ENCODE results near the gene BAHCC1. TPM values are rescaled to one million over a fixed set of nuclear protein-coding genes. Genes with fewer than 3 reads are reported as not detected.

BAHCC1 gene
- total RNA-seq, 2 donors from 2014 or later: 12.5 to 26.3 TPM

DNA sequence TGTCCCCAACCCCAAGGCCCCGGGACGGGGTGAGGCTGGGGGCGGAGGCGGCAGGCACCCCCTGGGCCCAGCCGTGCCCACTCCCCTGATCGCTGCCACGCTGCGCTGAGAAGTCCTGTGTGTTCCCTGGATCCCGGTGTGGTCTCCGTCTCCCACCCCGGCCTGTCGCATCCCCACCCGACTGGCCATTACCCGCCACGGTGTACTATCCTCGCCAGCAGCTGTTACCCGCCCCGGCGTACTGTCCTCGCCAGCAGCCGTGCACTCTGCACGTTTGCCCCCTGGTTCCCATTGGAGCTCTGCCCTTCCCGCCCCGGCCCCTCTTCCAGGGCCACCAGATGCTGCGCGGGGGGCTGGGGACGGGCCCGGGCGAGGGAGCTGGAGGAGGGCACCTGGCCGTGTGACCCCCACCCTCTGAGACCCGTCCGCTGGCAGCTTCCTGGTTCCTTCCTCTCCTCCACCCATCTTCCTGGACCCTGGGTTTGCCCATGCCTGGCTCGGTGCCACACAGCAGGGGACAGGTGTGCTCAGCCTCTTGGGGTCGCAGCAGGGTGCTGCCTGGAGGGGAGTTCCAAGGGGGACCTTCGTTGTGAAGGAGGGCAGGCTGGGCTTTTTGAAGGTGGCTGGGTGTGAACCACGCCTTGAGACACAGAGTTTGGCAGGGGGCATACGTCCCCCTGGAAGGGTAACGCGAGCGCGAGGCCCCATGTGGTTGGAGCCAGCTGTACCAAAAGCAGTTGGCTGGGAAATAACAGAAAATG is 19.7 kb downstream of the BAHCC1 start:
- Histone ChIP-seq H3K9me3 (no peaks in the 10 kb centered on the region), H3K27me3 (no peaks in the 10 kb centered on the region), H3K4me1 (peaks cover 7% of the 10 kb centered on the region), H3K27ac (no peak overlapping the region), H3K4me3 (no peak overlapping the region), H3K9ac (ENCODE audit: low read depth in 2 of 2, low read length in 2 of 2) (no peak overlapping the region), H3K36me3 (no peaks in the 10 kb centered on the region)
- TF ChIP-seq, protein P1, sequence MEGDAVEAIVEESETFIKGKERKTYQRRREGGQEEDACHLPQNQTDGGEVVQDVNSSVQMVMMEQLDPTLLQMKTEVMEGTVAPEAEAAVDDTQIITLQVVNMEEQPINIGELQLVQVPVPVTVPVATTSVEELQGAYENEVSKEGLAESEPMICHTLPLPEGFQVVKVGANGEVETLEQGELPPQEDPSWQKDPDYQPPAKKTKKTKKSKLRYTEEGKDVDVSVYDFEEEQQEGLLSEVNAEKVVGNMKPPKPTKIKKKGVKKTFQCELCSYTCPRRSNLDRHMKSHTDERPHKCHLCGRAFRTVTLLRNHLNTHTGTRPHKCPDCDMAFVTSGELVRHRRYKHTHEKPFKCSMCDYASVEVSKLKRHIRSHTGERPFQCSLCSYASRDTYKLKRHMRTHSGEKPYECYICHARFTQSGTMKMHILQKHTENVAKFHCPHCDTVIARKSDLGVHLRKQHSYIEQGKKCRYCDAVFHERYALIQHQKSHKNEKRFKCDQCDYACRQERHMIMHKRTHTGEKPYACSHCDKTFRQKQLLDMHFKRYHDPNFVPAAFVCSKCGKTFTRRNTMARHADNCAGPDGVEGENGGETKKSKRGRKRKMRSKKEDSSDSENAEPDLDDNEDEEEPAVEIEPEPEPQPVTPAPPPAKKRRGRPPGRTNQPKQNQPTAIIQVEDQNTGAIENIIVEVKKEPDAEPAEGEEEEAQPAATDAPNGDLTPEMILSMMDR (IDR thresholded peaks at IDR 0.05): no peak
- intact Hi-C loops (cut with DNase I): no loop called here
- DNase-seq: no peak

- H3K9me3 ChIP-seq: no peaks in the 10 kb centered on the region
- no peaks in the 10 kb centered on the region for H3K27me3 ChIP-seq
- H3K4me1 ChIP-seq: peaks cover 12% of the 10 kb centered on the region
- no peak for DNase-seq
- intact Hi-C loops (cut with DNase I): no loop called here
- no peak overlapping the region for H3K4me3 ChIP-seq
- no peaks in the 10 kb centered on the region for H3K36me3 ChIP-seq
- H3K9ac ChIP-seq (ENCODE audit: low read depth in 2 of 2, low read length in 2 of 2): no peak overlapping the region
- H3K27ac ChIP-seq: no peak overlapping the region
- TF ChIP-seq, protein P1 (IDR thresholded peaks at IDR 0.05): no peak
These were observed 20.4 kb downstream of the BAHCC1 start for GRCh38 chr17:81415681-81416080.

- intact Hi-C loops (cut with DNase I): no loop called here
- H3K27ac ChIP-seq: no peak overlapping the region
These were observed 21.4 kb downstream of the BAHCC1 start for GRCh38 chr17:81416612-81417011.

GRCh38 chr17:81417049-81417878 is 22.0 kb downstream of the BAHCC1 start:
- TF ChIP-seq, protein P1 (IDR thresholded peaks at IDR 0.05): no peak
- peak overlapping the region in 1 of 2 donors; percentile 5 for H3K9ac ChIP-seq (ENCODE audit: low read depth in 2 of 2, low read length in 2 of 2)
- no peaks in the 10 kb centered on the region for H3K36me3 ChIP-seq
- H3K4me1 ChIP-seq: peaks cover 12% of the 10 kb centered on the region
- intact Hi-C loops (cut with DNase I): no loop called here
- peak overlapping the region; percentile 55 for H3K27ac ChIP-seq
- no peaks in the 10 kb centered on the region for H3K9me3 ChIP-seq
- H3K27me3 ChIP-seq: no peaks in the 10 kb centered on the region
- no peak overlapping the region for H3K4me3 ChIP-seq
- peak; percentile 20 for DNase-seq

More at GRCh38 chr17:81416612-81417011, 21.4 kb downstream of the BAHCC1 start:
- H3K9me3 ChIP-seq: no peaks in the 10 kb centered on the region
- H3K9ac ChIP-seq (ENCODE audit: low read depth in 2 of 2, low read length in 2 of 2): peak overlapping the region; percentile 5 to 24
- no peaks in the 10 kb centered on the region for H3K27me3 ChIP-seq
- no peak overlapping the region for H3K4me3 ChIP-seq
- TF ChIP-seq, protein P1 (IDR thresholded peaks at IDR 0.05): no peak
- H3K4me1 ChIP-seq: peaks cover 12% of the 10 kb centered on the region
- DNase-seq: peak; percentile 24
- no peaks in the 10 kb centered on the region for H3K36me3 ChIP-seq

DNA sequence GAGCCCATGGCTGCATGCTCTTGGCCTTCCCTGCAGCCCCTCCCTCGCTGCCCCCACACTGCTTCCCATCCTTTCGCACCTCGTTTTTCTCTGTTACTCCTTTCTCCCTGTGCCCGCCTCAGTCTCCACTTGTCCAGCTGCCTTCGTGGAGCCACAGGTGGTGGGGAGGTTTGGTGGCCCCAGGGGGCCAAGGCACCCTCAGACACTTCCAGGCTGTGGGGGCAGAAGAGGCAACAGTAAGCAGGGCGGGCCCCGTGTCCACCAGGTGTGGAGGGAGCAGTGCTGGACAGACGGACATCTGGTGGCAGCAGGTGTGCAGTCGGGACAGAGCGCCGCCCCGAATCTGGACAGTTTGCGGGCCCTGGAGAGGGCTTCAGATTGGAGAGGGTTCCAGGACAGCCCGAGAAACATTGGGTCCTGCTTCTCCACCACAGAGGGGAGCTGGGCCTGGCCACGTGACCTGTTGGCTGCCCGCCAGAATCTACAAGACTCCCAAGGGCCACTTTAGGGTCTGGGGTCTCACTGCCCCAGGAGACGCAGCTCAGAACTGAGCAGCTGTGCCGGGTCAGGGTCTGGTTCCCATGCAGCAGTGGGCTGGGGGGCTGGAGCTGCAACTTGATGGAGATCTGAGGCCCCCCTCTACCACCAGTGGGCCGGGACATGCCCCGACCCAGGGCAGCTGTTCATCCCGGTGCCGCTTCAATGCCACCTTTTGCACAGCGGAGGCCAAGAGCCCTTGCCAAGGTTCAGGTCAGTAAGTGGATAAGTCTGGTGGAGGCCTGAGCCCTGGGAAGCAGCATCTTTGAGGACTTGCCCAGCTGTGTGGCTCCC is 22.8 kb downstream of the BAHCC1 start:
- peak overlapping the region in 1 of 2 donors; percentile 1 for H3K9ac ChIP-seq (ENCODE audit: low read depth in 2 of 2, low read length in 2 of 2)
- peak overlapping the region; percentile 55 for H3K27ac ChIP-seq
- H3K4me3 ChIP-seq: no peak overlapping the region
- H3K9me3 ChIP-seq: no peaks in the 10 kb centered on the region
- DNase-seq: no peak
- H3K4me1 ChIP-seq: peaks cover 12% of the 10 kb centered on the region
- intact Hi-C loops (cut with DNase I): no loop called here
- H3K27me3 ChIP-seq: no peaks in the 10 kb centered on the region
- TF ChIP-seq, protein P1 (IDR thresholded peaks at IDR 0.05): no peak
- H3K36me3 ChIP-seq: no peaks in the 10 kb centered on the region

Measured in colonic mucosa (tissue), 4 donors.